Measurements from ENCODE around the gene HNRNPLL.
"Not testable (repeated sequence)": the region's sequence is repeated elsewhere in the genome, so short reads cannot be mapped to it uniquely, and the experiment has no call there.

DNA sequence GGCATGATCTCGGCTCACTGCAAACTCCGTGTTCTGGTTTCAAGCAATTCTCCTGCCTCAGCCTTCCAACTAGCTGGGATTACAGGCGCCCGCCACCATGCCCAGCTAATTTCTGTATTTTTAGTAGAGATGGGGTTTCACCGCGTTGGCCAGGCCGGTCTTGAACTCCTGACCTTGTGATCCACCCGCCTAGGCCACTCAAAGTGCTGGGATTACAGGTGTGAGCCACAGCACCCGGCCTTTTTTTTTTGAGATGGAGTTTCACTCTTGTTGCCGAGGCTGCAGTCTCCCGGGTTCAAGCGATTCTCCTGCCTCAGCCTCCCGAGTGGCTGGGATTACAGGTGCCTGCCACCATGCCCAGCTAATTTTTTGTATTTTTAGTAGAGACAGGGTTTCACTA, 65.4 kb downstream of the HNRNPLL start:
- TF ChIP-seq, protein P1, sequence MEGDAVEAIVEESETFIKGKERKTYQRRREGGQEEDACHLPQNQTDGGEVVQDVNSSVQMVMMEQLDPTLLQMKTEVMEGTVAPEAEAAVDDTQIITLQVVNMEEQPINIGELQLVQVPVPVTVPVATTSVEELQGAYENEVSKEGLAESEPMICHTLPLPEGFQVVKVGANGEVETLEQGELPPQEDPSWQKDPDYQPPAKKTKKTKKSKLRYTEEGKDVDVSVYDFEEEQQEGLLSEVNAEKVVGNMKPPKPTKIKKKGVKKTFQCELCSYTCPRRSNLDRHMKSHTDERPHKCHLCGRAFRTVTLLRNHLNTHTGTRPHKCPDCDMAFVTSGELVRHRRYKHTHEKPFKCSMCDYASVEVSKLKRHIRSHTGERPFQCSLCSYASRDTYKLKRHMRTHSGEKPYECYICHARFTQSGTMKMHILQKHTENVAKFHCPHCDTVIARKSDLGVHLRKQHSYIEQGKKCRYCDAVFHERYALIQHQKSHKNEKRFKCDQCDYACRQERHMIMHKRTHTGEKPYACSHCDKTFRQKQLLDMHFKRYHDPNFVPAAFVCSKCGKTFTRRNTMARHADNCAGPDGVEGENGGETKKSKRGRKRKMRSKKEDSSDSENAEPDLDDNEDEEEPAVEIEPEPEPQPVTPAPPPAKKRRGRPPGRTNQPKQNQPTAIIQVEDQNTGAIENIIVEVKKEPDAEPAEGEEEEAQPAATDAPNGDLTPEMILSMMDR (IDR thresholded peaks at IDR 0.05), result not testable (repeated sequence)
- not testable (repeated sequence) for TF ChIP-seq POLR2AphosphoS5 (IDR thresholded peaks at IDR 0.05)

Data from gastroesophageal sphincter (tissue), 3 donors.